HFF-Myc (cell line): ENCODE data around the gene SECISBP2.

Source experiments
- DNase-seq: peaks from one replicate; pipeline ENCODE4 v3.0.0-alpha.2; 2011; ENCODE audit warnings: low read depth; ENCODE audit errors: extremely low read depth
- H3K4me3 ChIP-seq: replicated peaks from 2 replicates; pipeline ENCODE4 v1.5.1; 2011; ENCODE audit warnings: low read depth, mild to moderate bottlenecking, control low read depth, low read length
- CTCF ChIP-seq: IDR thresholded peaks from 2 replicates; pipeline ENCODE4 v1.5.1; 2012; ENCODE audit warnings: mild to moderate bottlenecking, low read depth, low read length, control low read depth; ENCODE audit errors: missing control alignments

SECISBP2 gene

DNA sequence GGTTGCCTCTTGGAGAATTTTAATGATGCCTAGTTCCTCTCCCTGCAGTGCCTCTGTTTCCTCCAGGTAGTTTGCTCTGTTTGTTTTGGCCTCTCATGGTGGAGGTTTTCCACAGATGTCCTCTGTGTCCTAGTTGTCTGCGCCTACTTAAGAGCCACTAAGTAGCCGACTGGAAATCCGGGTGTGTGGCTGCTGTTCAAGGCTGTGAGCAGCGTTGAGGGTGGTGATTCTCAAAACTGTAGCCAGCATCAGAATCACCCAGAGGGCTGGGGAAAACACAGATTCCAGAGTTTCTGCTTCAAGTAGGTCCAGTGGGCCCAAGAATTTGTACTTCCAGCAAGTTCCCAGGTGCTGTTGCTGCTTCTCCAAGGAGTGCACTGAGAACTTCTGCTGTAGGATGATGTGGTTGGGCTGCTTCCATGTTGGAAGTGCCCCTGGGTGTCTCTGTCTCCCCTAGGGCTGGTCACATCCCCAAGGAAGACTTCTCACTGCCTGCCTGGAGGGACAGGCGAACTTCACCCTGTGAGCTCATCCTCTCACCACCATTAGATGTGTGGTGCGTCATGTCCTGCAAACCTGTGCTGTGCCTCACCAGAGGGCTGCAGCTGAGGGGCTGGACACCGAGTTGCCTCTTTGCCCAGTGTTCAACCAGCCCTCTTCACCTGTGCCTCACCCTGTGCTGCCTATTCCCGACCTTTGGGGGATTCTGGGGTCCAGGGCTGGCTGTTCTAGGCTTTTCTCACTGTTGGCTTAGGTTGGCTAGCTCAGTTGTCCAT lies 34.8 kb downstream of the SECISBP2 start:
- DNase-seq, result no peak
- no peak overlapping the region for H3K4me3 ChIP-seq
- TF ChIP-seq CTCF, result no peak

GRCh38 chr9:89353989-89354388 lies 35.7 kb downstream of the SECISBP2 start:
- no peak for DNase-seq
- H3K4me3 ChIP-seq, result no peak overlapping the region
- TF ChIP-seq CTCF, result no peak

GRCh38 chr9:89354471-89354870 lies 36.2 kb downstream of the SECISBP2 start:
- no peak for TF ChIP-seq CTCF
- no peak for DNase-seq
- no peak overlapping the region for H3K4me3 ChIP-seq

- H3K4me3 ChIP-seq, result no peak overlapping the region
- no peak for TF ChIP-seq CTCF
- no peak for DNase-seq
Measured at GRCh38 chr9:89356782-89357181, 38.5 kb downstream of the SECISBP2 start.

DNA sequence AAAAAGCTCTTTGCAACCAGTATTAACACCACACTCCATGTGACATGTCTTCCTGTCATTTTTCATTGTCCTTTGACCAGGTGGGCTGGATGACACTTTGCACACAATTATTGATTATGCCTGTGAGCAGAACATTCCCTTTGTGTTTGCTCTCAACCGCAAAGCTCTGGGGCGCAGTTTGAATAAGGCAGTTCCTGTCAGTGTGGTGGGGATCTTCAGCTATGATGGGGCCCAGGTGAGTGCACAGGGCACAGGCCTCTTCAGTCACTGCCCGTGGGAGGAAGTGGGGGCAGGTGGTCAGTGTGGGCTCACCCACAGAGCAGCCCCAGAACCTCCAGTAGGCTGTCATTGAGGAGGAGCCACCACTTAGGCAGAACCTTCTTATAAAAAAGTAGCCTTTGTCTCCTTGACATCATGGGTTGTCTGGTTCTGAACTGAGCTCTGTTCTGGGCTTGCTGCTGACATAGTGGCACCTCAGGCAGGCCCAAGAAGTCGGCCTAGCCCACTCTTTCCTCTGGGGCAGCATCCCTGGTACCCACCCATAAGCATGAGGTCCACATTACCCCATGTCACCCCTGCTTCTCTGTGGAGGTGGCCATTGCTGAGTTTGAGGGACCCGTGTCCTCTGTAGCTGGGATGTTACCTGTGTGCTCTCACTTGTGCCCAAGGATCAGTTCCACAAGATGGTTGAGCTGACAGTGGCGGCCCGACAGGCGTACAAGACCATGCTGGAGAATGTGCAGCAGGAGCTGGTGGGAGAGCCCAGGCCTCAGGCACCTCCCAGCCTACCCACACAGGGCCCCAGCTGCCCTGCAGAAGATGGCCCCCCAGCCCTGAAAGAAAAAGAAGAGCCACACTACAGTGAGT lies 39.3 kb downstream of the SECISBP2 start:
- no peak for TF ChIP-seq CTCF

DNA sequence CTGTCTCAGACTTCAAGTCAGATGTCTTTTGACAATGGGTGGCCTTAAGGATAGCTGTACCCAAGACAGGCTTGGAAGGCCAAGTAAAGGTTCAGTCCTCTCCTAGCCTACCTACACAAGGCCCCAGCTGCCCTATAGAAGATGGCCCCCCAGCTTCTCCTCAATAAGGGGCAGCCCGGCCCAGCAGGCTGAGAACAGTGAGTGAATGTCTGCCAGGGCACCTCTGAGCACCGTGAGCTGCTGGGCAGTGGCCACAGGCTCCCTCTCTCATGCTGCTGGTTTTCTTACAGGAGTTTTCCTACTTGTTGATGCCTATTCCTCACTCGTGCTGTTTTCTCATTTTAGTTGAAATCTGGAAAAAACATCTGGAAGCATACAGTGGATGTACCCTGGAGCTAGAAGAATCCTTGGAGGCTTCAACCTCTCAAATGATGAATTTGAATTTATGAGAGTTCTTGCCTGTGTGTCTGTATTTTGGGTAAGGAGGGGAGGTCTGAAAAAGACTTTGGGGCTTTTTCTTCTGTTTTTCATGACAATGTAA lies 40.1 kb downstream of the SECISBP2 start:
- TF ChIP-seq CTCF, result no peak
- no peak for DNase-seq

More for the DNA sequence above, 39.3 kb downstream of the SECISBP2 start:
- DNase-seq, result no peak
- no peak overlapping the region for H3K4me3 ChIP-seq

More for the DNA sequence above, 40.1 kb downstream of the SECISBP2 start:
- no peak overlapping the region for H3K4me3 ChIP-seq
